Progenitor cell of endocrine pancreas (in vitro differentiated cells): ENCODE measurements around the gene LRRK2. TPM values are rescaled to one million over a fixed set of nuclear protein-coding genes. Genes with fewer than 3 reads are reported as not detected.
A peak's percentile ranks its signal among the peaks of the same experiment; 100 is the strongest.
"Not testable (repeated sequence)": the region's sequence is repeated elsewhere in the genome, so short reads cannot be mapped to it uniquely, and the experiment has no call there.

Experiments
- DNase-seq: peaks from one replicate; pipeline ENCODE4 v3.0.0; 2021; ENCODE audit warnings: low spot score; ENCODE audit not compliant: unreplicated experiment
- H3K27ac Mint-ChIP-seq: 2 replicates; pipeline ENCODE4 v1.8.0; 2021; ENCODE audit warnings: mild to moderate bottlenecking, moderate library complexity, mixed read lengths
- H3K27me3 Mint-ChIP-seq: 2 replicates; pipeline ENCODE4 v1.8.0; 2021; ENCODE audit warnings: mixed read lengths
- H3K36me3 Mint-ChIP-seq: 2 replicates; pipeline ENCODE4 v1.8.0; 2022; ENCODE audit warnings: mixed read lengths; ENCODE audit not compliant: insufficient read depth
- H3K4me1 Mint-ChIP-seq: 2 replicates; pipeline ENCODE4 v1.8.0; 2021; ENCODE audit warnings: low read depth, mixed read lengths
- H3K4me3 Mint-ChIP-seq: 2 replicates; pipeline ENCODE4 v1.8.0; 2021; ENCODE audit warnings: low read depth, mild to moderate bottlenecking, moderate library complexity, mixed read lengths
- H3K9me3 Mint-ChIP-seq: 2 replicates; pipeline ENCODE4 v1.8.0; 2021; ENCODE audit warnings: low read depth, mixed read lengths
- CTCF ChIP-seq: fragments of 200-600 bp; sonication (generic); IDR thresholded peaks from one replicate; pipeline ENCODE4 v1.5.0; 2021; ENCODE audit warnings: antibody characterized with exemption, mild to moderate bottlenecking; ENCODE audit not compliant: unreplicated experiment
- total RNA-seq: library from RNA; stranded (reverse); gene quantifications from 2 replicates; pipeline ENCODE4 v1.2.1, GENCODE V29; 2021

The LRRK2 gene
- total RNA-seq, 1 donor from 2014 or later: 0.72 TPM

- Mint-ChIP-seq H3K9me3 (peaks cover 3% of the 10 kb centered on the region), H3K4me1 (peaks cover 12% of the 10 kb centered on the region), H3K4me3 (no peak overlapping the region), H3K27me3 (no peaks in the 10 kb centered on the region), H3K27ac (no peak overlapping the region), H3K36me3 (no peaks in the 10 kb centered on the region)
- no peak for DNase-seq
- no peak for TF ChIP-seq CTCF
These were observed 153.9 kb downstream of the LRRK2 start for GRCh38 chr12:40378691-40379090.

GRCh38 chr12:40382217-40382616 is 157.4 kb downstream of the LRRK2 start:
- Mint-ChIP-seq H3K4me3 (no peak overlapping the region), H3K27ac (peak overlapping the region; percentile 69), H3K9me3 (peaks cover 3% of the 10 kb centered on the region), H3K27me3 (no peaks in the 10 kb centered on the region), H3K4me1 (peaks cover 8% of the 10 kb centered on the region), H3K36me3 (no peaks in the 10 kb centered on the region)
- no peak for TF ChIP-seq CTCF
- DNase-seq: no peak

DNA sequence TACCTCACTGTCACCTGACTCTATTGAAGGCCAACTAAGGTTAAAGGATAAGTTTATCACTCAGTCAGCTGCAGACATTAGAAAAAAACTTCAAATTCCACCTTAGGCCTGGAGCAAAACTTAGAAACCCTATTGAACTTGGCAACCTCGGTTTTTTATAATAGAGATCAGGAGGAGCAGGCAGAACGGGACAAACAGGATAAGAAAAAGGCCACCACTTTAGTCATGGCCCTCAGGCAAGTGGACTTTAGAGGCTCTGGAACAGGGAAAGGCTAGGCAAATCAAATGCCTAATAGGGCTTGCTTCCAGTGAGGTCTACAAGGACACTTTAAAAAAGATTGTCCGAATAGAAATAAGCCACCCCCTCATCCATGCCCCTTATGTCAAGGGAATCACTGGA is 162.5 kb downstream of the LRRK2 start:
- H3K27me3 Mint-ChIP-seq, H3K4me3 Mint-ChIP-seq, H3K4me1 Mint-ChIP-seq, H3K9me3 Mint-ChIP-seq, H3K36me3 Mint-ChIP-seq, DNase-seq, H3K27ac Mint-ChIP-seq: not testable (repeated sequence)

DNA sequence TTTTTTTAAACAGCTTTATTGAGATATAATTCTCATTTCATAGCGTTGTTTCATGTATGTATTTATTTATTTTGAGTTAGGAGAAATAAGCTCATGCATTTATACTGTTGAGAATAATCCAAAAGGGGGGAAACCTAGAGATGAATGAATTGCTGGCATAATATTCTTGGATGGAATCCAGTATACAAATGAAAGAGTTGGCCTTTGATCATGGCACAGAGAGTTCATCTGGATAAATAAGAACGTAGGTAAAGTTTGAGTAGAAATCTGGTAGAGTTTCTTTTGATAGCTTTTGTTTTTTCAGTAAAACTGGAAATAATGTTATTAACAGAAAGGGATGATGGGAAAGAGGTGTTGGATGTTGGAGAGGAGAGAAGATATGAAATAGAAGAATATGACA is 166.2 kb downstream of the LRRK2 start:
- Mint-ChIP-seq H3K27ac (no peak overlapping the region), H3K36me3 (no peaks in the 10 kb centered on the region), H3K9me3 (no peaks in the 10 kb centered on the region), H3K27me3 (no peaks in the 10 kb centered on the region), H3K4me1 (no peaks in the 10 kb centered on the region), H3K4me3 (no peak overlapping the region)
- no peak for DNase-seq
- no peak for TF ChIP-seq CTCF

- H3K4me3 Mint-ChIP-seq: no peak overlapping the region
- no peak for DNase-seq
- H3K9me3 Mint-ChIP-seq: no peaks in the 10 kb centered on the region
- H3K27me3 Mint-ChIP-seq: no peaks in the 10 kb centered on the region
- H3K4me1 Mint-ChIP-seq: no peaks in the 10 kb centered on the region
- no peaks in the 10 kb centered on the region for H3K36me3 Mint-ChIP-seq
- no peak overlapping the region for H3K27ac Mint-ChIP-seq
- TF ChIP-seq CTCF: no peak
These were observed 168.2 kb downstream of the LRRK2 start for GRCh38 chr12:40393026-40393425.

DNA sequence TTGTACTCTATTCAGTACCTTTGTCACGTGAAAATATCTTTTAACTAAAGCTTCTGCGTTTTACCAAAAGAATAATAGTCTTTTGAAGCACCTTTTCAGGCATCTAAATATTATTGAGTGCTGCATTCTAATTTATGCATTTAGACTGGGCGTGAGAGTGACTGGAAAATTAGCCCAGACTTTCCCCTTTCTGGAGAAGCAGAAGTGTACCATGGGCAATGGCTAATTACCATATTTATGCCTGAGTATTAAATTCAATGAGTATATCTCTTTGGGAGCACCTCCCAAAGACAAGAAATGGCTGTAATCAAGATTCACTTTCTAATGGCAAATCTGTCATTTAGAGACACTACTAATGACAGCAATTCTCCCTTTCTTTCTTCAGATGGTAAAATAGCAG is 174.9 kb downstream of the LRRK2 start:
- no peak for DNase-seq
- Mint-ChIP-seq H3K4me3 (no peak overlapping the region), H3K27ac (no peak overlapping the region), H3K36me3 (no peaks in the 10 kb centered on the region), H3K27me3 (no peaks in the 10 kb centered on the region), H3K4me1 (no peaks in the 10 kb centered on the region), H3K9me3 (no peaks in the 10 kb centered on the region)
- no peak for TF ChIP-seq CTCF
